Measurements from ENCODE around the gene KCNG1.

DNA sequence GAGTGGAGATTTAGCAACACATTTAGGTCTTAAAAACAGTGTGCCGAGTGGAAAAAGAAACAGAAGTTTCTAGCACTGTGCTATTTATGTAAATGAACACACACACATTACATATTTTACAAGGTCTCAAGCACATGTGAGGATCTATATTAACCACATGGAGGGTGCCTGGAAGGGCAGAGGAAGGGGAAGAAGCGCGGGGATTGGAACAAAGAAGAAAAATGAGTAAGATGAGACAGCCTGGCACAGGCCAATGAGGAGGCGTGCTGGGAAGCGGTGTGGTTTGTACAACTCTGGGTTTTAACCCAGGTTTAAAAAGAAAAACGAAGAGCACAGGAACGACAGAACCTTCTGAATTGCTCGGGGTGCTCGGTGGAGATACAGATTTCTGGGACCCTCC, 5.7 kb downstream of the KCNG1 start:
- TF ChIP-seq, protein P1, sequence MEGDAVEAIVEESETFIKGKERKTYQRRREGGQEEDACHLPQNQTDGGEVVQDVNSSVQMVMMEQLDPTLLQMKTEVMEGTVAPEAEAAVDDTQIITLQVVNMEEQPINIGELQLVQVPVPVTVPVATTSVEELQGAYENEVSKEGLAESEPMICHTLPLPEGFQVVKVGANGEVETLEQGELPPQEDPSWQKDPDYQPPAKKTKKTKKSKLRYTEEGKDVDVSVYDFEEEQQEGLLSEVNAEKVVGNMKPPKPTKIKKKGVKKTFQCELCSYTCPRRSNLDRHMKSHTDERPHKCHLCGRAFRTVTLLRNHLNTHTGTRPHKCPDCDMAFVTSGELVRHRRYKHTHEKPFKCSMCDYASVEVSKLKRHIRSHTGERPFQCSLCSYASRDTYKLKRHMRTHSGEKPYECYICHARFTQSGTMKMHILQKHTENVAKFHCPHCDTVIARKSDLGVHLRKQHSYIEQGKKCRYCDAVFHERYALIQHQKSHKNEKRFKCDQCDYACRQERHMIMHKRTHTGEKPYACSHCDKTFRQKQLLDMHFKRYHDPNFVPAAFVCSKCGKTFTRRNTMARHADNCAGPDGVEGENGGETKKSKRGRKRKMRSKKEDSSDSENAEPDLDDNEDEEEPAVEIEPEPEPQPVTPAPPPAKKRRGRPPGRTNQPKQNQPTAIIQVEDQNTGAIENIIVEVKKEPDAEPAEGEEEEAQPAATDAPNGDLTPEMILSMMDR (conservative IDR thresholded peaks at IDR 0.05), result no peak
- no peak for TF ChIP-seq ZFX (IDR thresholded peaks at IDR 0.05)
